OCI-LY7 (cell line): ENCODE measurements around the gene ITGA8. TPM values are rescaled to one million over a fixed set of nuclear protein-coding genes. Genes with fewer than 3 reads are reported as not detected.

Experiments used
- BruUV-seq: library from RNA; stranded (reverse); fragments of 400-500 nt; replicated peaks from 2 replicates; lab custom pipeline; 2021; lab: Mats Ljungman, UMichigan
- CTCF ChIA-PET: fragments of 300-600 bp; sonication (Branson Sonifier 250); formaldehyde crosslinking; loops from one replicate; lab custom pipeline; 2022; ENCODE audit warnings: antibody characterized with exemption; ENCODE audit not compliant: unreplicated experiment; lab: Charles Lee
- POLR2A ChIA-PET: fragments of 300-600 bp; sonication (Branson Sonifier 250); formaldehyde crosslinking; loops from one replicate; lab custom pipeline; 2022; ENCODE audit warnings: antibody characterized with exemption; lab: Charles Lee
- DNase-seq: peaks from one replicate; pipeline ENCODE4 v3.0.0-alpha.2; 2015; ENCODE audit warnings: low spot score
- H2AFZ ChIP-seq: fragments of 200-600 bp; sonication (generic), shearing (Covaris generic); 2 replicates; pipeline ENCODE4 v1.6.1; 2014; ENCODE audit warnings: mild to moderate bottlenecking, antibody characterized with exemption, low read length, moderate library complexity
- H3K27ac ChIP-seq: fragments of 200-600 bp; sonication (generic); 2 replicates; pipeline ENCODE4 v1.5.1; 2014; ENCODE audit warnings: mixed run types, low read depth, mild to moderate bottlenecking, moderate library complexity, low read length, inconsistent platforms; ENCODE audit not compliant: poor library complexity, severe bottlenecking
- H3K36me3 ChIP-seq: fragments of 200-600 bp; sonication (generic); 2 replicates; pipeline ENCODE4 v1.6.1; 2014; ENCODE audit warnings: mild to moderate bottlenecking, antibody characterized with exemption, low read length, moderate library complexity, mixed read lengths; ENCODE audit not compliant: insufficient read depth
- H3K4me1 ChIP-seq: fragments of 200-600 bp; sonication (generic); 2 replicates; pipeline ENCODE4 v1.5.1; 2014; ENCODE audit warnings: mild to moderate bottlenecking, low read length; ENCODE audit not compliant: insufficient read depth, poor library complexity, severe bottlenecking
- H3K4me2 ChIP-seq: fragments of 200-600 bp; sonication (generic); 2 replicates; pipeline ENCODE4 v1.6.1; 2014; ENCODE audit warnings: mild to moderate bottlenecking, low read length
- H3K4me3 ChIP-seq: fragments of 200-600 bp; sonication (generic); 2 replicates; pipeline ENCODE4 v1.5.1; 2014; ENCODE audit warnings: mild to moderate bottlenecking, low read depth, low read length; ENCODE audit not compliant: poor library complexity, severe bottlenecking
- H3K79me2 ChIP-seq: fragments of 200-600 bp; sonication (generic); 2 replicates; pipeline ENCODE4 v1.6.1; 2016; ENCODE audit warnings: low read depth, mild to moderate bottlenecking, low read length, moderate library complexity, mixed read lengths; ENCODE audit not compliant: insufficient read depth
- H3K9me2 ChIP-seq: fragments of 200-600 bp; sonication (generic); 2 replicates; pipeline ENCODE4 v1.6.1; 2016; ENCODE audit warnings: mild to moderate bottlenecking, low read length, mixed read lengths; ENCODE audit not compliant: insufficient read depth
- H3K9me3 ChIP-seq: fragments of 200-600 bp; sonication (generic); 2 replicates; pipeline ENCODE4 v1.6.1; 2014; ENCODE audit warnings: mild to moderate bottlenecking, mixed run types, low read length, mixed read lengths
- H4K20me1 ChIP-seq: fragments of 200-600 bp; sonication (generic); 2 replicates; pipeline ENCODE4 v1.6.1; 2014; ENCODE audit warnings: mild to moderate bottlenecking, antibody characterized with exemption, low read length, moderate library complexity, mixed read lengths; ENCODE audit not compliant: insufficient read depth
- CTCF ChIP-seq: fragments of 200-600 bp; sonication (generic); conservative IDR thresholded peaks from 2 replicates; pipeline ENCODE4 v1.5.1; 2014; ENCODE audit warnings: mild to moderate bottlenecking, antibody characterized with exemption, low read length, moderate library complexity, mixed read lengths
- EZH2phosphoT487 ChIP-seq: fragments of 200-600 bp; sonication (generic); IDR thresholded peaks from 2 replicates; pipeline ENCODE4 v1.6.1; 2018; ENCODE audit warnings: low read depth, borderline replicate concordance, mild to moderate bottlenecking, mixed run types, antibody characterized with exemption, low read length, moderate library complexity, mixed read lengths
- intact Hi-C: fragments of 100-400 bp; cut with micrococcal nuclease; formaldehyde crosslinking; loops from one replicate; pipeline ENCODE4 v1.10.0; 2022; ENCODE audit not compliant: unreplicated experiment
- total RNA-seq, 2 experiments: library from RNA; depleted of rRNA in 1 of 2; stranded (reverse); fragments of >200 nt in 1 of 2; shearing (Covaris generic) in 1 of 2; gene quantifications; 2 replicates each; pipeline ENCODE4 v1.2.3, GENCODE V29; 2014 to 2022

ITGA8 gene
- total RNA-seq, 2 experiments from 2014 or later, result not detected

DNA sequence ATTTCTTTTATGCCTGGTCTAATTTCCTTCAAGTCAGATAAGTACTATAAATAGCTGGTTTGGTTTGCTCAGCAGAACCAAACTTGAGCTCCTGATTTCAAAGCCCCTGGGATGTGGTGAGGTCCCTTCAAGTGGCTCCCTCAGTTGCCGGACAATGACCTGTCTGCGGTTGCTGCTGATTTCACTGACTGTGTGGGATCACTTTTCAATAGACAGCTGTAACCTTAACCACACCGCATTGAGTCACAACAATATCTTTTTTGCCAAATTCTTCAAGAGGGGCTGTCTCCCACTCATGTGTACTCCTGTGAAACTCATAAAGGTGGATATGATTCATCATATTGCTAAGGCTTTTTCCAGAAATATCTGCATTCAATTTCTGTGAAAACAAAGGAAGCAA lies 23.1 kb upstream of the ITGA8 start:
- Histone ChIP-seq H3K9me2 (no peaks in the 10 kb centered on the region), H3K4me1 (no peaks in the 10 kb centered on the region), H3K4me2 (no peak overlapping the region), H2AFZ (no peak overlapping the region), H3K9me3 (no peaks in the 10 kb centered on the region), H3K4me3 (no peak overlapping the region), H3K79me2 (no peaks in the 10 kb centered on the region), H3K27ac (no peak overlapping the region), H3K36me3 (no peaks in the 10 kb centered on the region), H4K20me1 (no peaks in the 10 kb centered on the region)
- BruUV-seq, result no TSS peak
- CTCF ChIA-PET, result no interaction called here
- no peak for DNase-seq
- POLR2A ChIA-PET, result no interaction called here
- intact Hi-C loops, result no loop called here
- TF ChIP-seq CTCF (no peak), EZH2phosphoT487 (no peak)

DNA sequence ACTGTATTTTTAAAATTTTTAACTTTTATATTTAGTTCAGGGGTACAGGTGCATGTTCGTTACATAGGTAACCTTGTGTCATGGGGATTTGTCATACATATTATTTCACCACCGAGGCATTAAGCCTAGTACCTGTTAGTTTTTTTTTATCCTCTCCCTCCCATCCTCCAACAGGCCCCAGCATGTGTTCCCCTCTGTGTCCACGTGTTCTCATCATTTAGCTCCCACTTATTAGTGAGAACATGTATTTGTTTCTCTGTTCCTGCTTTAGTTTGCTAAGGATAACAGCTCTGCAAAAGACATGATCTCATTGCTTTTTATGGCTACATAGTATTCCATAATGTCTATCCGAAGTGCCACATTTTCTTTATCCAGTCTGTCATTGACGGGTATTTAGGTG lies 22.4 kb upstream of the ITGA8 start:
- intact Hi-C loops, result no loop called here

DNA sequence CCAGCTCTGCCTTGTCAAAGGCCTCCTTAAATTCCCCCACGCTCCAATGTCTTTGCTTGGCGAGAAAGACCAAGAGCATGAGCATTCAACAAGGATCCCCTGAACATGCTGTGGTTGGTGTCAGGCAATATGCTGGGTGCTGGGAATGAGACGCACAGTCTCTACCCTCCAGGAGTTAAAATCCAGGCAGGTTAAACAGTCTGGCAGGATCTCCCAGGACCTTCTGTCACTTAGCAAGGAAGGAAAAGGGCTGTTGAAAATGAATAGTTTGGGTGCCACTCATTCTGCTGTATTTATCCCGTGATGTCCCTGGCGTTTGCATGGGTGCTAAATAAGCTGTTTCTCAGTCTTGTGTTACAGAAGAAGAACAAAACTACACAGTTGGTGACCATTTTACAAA lies 21.9 kb upstream of the ITGA8 start:
- TF ChIP-seq CTCF (no peak), EZH2phosphoT487 (no peak)
- no peak overlapping the region for H2AFZ ChIP-seq
- ChIA-PET CTCF (no interaction called here), POLR2A (no interaction called here)
- H3K27ac ChIP-seq, result no peak overlapping the region
- H3K4me2 ChIP-seq, result no peak overlapping the region
- no peak for DNase-seq
- no peaks in the 10 kb centered on the region for H4K20me1 ChIP-seq
- H3K4me1 ChIP-seq, result no peaks in the 10 kb centered on the region
- no peaks in the 10 kb centered on the region for H3K9me3 ChIP-seq
- H3K9me2 ChIP-seq, result no peaks in the 10 kb centered on the region
- intact Hi-C loops, result no loop called here
- BruUV-seq, result no TSS peak
- H3K4me3 ChIP-seq, result no peak overlapping the region
- H3K36me3 ChIP-seq, result no peaks in the 10 kb centered on the region
- H3K79me2 ChIP-seq, result no peaks in the 10 kb centered on the region

More for the DNA sequence above, 22.4 kb upstream of the ITGA8 start:
- ChIA-PET POLR2A (no interaction called here), CTCF (no interaction called here)
- TF ChIP-seq EZH2phosphoT487 (no peak), CTCF (no peak)
- H2AFZ ChIP-seq, result no peak overlapping the region
- H3K79me2 ChIP-seq, result no peaks in the 10 kb centered on the region
- no peaks in the 10 kb centered on the region for H3K4me1 ChIP-seq
- no TSS peak for BruUV-seq
- H4K20me1 ChIP-seq, result no peaks in the 10 kb centered on the region
- no peaks in the 10 kb centered on the region for H3K36me3 ChIP-seq
- H3K9me2 ChIP-seq, result no peaks in the 10 kb centered on the region
- no peak overlapping the region for H3K4me2 ChIP-seq
- no peak overlapping the region for H3K4me3 ChIP-seq
- H3K27ac ChIP-seq, result no peak overlapping the region
- no peak for DNase-seq
- no peaks in the 10 kb centered on the region for H3K9me3 ChIP-seq
